Measurements from ENCODE around the gene TGFB2.

GRCh38 chr1:218366322-218367052 lies 21.4 kb downstream of the TGFB2 start:
- TF ChIP-seq CTCF (conservative IDR thresholded peaks at IDR 0.05; ENCODE audit: low read depth in 2 of 2) (no peak), EZH2phosphoT487 (IDR thresholded peaks at IDR 0.05; ENCODE audit: unreplicated experiment) (no peak), EZH2 (IDR thresholded peaks at IDR 0.05; ENCODE audit: low read depth, unreplicated experiment) (no peak), POLR2AphosphoS5 (IDR thresholded peaks at IDR 0.05; ENCODE audit: low read depth) (no peak), CREB1 (CRISPR knock-in tag; IDR thresholded peaks at IDR 0.05; ENCODE audit: low read depth) (no peak), JUNB (IDR thresholded peaks at IDR 0.05; ENCODE audit: unreplicated experiment) (no peak)
- TF ChIP-seq, protein P1, sequence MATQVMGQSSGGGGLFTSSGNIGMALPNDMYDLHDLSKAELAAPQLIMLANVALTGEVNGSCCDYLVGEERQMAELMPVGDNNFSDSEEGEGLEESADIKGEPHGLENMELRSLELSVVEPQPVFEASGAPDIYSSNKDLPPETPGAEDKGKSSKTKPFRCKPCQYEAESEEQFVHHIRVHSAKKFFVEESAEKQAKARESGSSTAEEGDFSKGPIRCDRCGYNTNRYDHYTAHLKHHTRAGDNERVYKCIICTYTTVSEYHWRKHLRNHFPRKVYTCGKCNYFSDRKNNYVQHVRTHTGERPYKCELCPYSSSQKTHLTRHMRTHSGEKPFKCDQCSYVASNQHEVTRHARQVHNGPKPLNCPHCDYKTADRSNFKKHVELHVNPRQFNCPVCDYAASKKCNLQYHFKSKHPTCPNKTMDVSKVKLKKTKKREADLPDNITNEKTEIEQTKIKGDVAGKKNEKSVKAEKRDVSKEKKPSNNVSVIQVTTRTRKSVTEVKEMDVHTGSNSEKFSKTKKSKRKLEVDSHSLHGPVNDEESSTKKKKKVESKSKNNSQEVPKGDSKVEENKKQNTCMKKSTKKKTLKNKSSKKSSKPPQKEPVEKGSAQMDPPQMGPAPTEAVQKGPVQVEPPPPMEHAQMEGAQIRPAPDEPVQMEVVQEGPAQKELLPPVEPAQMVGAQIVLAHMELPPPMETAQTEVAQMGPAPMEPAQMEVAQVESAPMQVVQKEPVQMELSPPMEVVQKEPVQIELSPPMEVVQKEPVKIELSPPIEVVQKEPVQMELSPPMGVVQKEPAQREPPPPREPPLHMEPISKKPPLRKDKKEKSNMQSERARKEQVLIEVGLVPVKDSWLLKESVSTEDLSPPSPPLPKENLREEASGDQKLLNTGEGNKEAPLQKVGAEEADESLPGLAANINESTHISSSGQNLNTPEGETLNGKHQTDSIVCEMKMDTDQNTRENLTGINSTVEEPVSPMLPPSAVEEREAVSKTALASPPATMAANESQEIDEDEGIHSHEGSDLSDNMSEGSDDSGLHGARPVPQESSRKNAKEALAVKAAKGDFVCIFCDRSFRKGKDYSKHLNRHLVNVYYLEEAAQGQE (IDR thresholded peaks at IDR 0.05; ENCODE audit: unreplicated experiment) = no peak
- TF ChIP-seq, protein P2, sequence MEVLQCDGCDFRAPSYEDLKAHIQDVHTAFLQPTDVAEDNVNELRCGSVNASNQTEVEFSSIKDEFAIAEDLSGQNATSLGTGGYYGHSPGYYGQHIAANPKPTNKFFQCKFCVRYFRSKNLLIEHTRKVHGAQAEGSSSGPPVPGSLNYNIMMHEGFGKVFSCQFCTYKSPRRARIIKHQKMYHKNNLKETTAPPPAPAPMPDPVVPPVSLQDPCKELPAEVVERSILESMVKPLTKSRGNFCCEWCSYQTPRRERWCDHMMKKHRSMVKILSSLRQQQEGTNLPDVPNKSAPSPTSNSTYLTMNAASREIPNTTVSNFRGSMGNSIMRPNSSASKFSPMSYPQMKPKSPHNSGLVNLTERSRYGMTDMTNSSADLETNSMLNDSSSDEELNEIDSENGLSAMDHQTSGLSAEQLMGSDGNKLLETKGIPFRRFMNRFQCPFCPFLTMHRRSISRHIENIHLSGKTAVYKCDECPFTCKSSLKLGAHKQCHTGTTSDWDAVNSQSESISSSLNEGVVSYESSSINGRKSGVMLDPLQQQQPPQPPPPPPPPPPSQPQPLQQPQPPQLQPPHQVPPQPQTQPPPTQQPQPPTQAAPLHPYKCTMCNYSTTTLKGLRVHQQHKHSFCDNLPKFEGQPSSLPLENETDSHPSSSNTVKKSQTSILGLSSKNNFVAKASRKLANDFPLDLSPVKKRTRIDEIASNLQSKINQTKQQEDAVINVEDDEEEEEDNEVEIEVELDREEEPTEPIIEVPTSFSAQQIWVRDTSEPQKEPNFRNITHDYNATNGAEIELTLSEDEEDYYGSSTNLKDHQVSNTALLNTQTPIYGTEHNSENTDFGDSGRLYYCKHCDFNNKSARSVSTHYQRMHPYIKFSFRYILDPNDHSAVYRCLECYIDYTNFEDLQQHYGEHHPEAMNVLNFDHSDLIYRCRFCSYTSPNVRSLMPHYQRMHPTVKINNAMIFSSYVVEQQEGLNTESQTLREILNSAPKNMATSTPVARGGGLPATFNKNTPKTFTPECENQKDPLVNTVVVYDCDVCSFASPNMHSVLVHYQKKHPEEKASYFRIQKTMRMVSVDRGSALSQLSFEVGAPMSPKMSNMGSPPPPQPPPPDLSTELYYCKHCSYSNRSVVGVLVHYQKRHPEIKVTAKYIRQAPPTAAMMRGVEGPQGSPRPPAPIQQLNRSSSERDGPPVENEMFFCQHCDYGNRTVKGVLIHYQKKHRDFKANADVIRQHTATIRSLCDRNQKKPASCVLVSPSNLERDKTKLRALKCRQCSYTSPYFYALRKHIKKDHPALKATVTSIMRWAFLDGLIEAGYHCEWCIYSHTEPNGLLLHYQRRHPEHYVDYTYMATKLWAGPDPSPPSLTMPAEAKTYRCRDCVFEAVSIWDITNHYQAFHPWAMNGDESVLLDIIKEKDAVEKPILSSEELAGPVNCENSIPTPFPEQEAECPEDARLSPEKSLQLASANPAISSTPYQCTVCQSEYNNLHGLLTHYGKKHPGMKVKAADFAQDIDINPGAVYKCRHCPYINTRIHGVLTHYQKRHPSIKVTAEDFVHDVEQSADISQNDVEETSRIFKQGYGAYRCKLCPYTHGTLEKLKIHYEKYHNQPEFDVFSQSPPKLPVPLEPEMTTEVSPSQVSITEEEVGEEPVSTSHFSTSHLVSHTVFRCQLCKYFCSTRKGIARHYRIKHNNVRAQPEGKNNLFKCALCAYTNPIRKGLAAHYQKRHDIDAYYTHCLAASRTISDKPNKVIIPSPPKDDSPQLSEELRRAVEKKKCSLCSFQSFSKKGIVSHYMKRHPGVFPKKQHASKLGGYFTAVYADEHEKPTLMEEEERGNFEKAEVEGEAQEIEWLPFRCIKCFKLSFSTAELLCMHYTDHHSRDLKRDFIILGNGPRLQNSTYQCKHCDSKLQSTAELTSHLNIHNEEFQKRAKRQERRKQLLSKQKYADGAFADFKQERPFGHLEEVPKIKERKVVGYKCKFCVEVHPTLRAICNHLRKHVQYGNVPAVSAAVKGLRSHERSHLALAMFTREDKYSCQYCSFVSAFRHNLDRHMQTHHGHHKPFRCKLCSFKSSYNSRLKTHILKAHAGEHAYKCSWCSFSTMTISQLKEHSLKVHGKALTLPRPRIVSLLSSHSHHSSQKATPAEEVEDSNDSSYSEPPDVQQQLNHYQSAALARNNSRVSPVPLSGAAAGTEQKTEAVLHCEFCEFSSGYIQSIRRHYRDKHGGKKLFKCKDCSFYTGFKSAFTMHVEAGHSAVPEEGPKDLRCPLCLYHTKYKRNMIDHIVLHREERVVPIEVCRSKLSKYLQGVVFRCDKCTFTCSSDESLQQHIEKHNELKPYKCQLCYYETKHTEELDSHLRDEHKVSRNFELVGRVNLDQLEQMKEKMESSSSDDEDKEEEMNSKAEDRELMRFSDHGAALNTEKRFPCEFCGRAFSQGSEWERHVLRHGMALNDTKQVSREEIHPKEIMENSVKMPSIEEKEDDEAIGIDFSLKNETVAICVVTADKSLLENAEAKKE (CRISPR knock-in tag; IDR thresholded peaks at IDR 0.05) = no peak
- TF ChIP-seq, protein P3, sequence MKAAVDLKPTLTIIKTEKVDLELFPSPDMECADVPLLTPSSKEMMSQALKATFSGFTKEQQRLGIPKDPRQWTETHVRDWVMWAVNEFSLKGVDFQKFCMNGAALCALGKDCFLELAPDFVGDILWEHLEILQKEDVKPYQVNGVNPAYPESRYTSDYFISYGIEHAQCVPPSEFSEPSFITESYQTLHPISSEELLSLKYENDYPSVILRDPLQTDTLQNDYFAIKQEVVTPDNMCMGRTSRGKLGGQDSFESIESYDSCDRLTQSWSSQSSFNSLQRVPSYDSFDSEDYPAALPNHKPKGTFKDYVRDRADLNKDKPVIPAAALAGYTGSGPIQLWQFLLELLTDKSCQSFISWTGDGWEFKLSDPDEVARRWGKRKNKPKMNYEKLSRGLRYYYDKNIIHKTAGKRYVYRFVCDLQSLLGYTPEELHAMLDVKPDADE (IDR thresholded peaks at IDR 0.05) = no peak

Measured in GM23338 (cell line).